CD4-positive, alpha-beta T cell treated with Interleukin-17A for 1 hour (primary cell): ENCODE measurements around the gene TCP11.

Source experiments
- DNase-seq: peaks from one replicate; pipeline ENCODE4 v3.0.0-alpha.2; 2020

TCP11 gene

GRCh38 chr6:35078896-35079295 is 62.2 kb downstream of the TCP11 start:
- DNase-seq = no peak

GRCh38 chr6:35078226-35078850 is 62.8 kb downstream of the TCP11 start:
- DNase-seq = no peak

- no peak for DNase-seq
Observed at GRCh38 chr6:35077713-35078105, 63.4 kb downstream of the TCP11 start.

DNA sequence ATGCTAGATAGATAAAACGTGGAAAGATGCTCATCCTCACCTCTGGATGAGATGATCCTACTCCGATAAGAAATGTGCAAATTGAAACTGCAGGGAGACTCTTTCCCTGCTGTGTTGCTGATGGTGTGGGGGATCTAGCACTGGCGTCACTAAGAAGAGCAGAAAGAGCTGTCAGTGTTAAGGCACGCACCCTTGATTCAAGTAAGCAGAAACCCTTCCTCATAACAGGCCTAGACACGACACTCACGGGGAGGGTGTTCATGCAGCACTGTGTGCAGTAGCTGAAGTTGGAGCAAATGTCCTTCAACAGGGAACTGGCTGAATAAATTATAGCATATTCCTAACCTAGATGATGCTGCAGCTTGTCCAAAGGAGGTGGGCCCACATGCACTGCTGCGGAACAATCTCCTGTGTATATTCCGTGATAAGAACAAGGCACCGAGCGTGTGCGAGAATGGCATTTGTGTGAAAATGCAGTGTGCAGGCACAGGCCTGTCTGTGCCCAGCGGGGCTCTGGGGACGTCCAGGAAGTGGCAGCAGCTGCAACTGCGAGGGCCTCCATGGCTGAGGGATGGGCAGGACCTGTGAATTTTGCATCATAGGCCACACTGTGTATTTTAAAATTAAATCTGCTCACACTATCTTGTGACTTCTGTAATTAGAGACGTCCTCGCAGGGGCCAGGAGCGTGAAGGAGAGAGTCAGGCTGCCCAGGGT is 64.0 kb downstream of the TCP11 start:
- no peak for DNase-seq

DNA sequence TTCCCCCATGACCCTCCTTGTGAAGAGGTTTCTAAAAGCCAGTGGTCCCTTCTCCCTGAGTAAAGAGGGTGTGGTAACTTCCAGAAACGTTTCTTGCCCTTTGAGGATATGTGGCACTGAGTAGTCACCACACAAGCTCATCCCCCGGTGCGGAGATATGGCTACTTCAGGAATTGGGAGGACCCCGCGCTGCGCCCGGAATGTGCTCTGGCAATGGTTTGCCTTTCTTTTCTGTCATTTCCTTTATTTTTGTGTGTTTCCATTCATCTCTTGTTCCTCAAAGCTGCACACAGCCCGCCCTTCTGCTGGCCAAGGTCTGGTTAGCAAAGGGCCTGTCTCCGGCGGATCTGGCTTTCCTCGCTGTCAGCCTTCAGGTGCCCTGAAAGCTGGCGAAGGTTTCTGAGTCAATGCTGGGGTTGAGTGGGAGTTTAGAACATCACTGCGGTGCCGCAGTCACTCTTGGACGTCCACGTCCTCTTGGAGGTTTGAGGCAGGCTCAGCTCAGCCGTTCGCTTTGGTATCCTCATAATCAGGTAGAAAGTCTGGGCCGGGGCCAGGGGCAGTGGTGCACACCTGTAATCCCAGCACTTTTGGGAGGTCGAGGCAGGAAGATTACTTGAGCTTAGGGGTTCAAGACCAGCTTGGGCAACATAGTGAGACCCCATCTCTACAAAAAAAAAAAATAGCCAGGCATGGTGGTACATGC is 67.2 kb downstream of the TCP11 start:
- no peak for DNase-seq

- DNase-seq = no peak
Observed at GRCh38 chr6:35073211-35073610, 67.9 kb downstream of the TCP11 start.

DNA sequence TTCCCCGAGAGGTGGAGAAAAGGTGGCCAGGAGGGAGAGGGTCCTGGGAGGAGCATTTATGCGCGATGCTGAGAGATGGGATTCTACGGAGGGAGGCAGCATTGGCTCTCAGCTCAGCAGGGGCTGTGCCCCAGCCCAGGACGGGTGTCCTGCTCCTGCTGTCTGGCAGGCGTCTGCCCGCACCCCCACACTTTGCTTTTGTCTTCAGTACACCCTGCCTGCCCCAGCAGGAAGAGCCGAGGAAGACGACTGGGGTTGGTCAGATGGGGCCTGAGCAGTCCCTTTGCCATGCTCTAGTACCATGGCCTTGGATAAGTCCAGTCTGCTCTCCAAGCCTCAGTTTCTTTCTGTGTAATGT is 68.5 kb downstream of the TCP11 start:
- DNase-seq = no peak

- DNase-seq = no peak
Observed at GRCh38 chr6:35072051-35072697, 69.0 kb downstream of the TCP11 start.

DNA sequence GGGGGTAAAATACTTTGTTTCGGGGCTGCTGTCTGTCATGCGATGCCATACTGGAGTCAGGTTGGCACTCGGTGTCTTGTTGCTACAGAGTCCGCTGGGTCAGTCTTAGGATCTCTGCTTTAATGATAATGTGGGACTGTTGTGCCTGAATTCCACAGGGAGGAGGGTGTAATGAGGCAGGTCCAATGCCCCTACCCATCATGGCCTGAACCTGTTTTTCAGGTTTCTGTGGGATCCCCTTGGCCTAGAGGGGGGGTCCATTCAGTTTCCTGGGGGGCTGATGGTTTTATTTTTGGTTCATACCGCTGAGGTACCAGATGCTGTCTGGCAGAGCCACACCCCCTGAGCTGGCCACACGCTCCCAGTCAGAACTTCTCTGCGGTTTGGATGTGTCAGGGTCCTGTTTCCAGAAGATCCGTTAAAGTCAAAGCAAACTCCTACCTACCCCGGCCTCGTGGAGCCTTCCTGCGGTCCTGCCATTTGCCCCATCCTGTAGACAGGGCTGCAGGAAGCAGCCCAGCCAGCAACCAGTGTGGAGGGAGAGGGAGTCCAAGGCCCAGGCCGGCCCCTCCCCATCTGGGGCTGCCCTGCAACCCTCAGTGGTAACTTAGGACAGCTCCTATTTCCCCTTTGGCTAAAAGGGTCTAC is 69.7 kb downstream of the TCP11 start:
- no peak for DNase-seq

DNA sequence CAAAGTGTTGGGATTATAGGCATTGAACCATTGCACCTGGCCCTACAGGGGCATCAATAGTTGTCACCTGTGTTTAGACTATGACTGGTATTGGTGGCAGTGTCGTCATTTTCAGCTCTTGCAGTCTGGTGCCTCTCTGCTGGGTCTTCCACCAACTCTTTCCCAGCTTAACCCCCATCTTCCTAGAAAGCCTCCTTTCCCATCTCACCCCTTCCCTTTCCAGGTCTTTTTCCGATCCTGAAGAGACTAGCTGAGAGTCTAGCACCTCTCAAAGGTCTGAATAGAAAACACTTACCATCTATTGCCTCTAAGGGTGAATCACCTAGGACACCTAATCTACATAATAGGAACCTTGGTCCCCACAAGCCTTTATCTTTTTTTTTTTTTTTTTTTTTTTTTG is 71.0 kb downstream of the TCP11 start:
- no peak for DNase-seq

DNA sequence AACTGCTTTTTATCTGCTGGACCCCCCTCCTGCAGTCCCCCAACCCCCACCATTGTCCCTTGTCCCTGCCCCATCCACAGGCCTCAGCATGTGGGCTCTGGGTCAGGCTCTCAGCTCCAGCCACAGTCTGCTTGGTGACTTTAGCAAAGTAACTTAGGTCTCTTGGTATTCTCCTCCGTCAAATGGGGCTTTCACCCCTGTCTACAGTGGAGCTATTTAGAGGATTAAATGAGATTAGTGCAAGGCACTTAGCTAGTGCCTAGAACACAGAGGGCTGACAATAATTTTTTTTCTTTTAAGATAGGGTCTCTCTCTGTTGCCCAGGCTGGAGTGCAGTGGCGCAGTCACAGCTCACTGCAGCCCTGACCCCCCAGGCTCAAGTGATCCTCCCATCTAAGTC is 71.9 kb downstream of the TCP11 start:
- DNase-seq = no peak

GRCh38 chr6:35068644-35069043 is 72.5 kb downstream of the TCP11 start:
- no peak for DNase-seq

DNA sequence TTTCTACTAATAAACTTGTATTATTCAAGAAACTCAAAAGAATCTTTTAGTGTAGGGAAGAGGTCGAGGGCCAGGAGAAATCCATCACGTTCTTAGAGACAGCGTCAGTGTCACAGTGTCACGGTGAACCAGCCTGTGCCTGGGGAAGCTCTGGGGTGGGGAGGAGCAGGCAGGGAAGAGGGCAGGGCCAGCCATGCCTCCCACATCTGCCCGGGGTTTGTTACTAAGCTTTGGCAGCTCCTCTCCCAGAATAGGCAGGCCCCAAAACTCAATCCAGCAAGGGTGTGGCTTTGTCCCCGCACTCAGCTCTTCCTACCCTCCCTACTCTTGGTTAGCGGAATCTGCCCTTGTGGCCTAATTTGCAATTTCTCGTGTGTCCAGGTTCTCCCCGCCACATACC is 72.9 kb downstream of the TCP11 start:
- no peak for DNase-seq
